DOHH2 (cell line): ENCODE measurements around the gene H2AZ1.

ENCODE experiments used
- EZH2phosphoT487 ChIP-seq: fragments of 200-600 bp; sonication (generic); IDR thresholded peaks from 2 replicates; pipeline ENCODE4 v1.6.1; 2017; ENCODE audit warnings: borderline replicate concordance, mild to moderate bottlenecking, antibody characterized with exemption, low read length, moderate library complexity, mixed read lengths
- TF ChIP-seq, protein P1 (sequence below): fragments of 200-600 bp; sonication (generic); IDR thresholded peaks from one replicate; pipeline ENCODE4 v1.5.1; 2014; ENCODE audit warnings: antibody characterized with exemption, mild to moderate bottlenecking, low read depth, low read length; ENCODE audit not compliant: poor library complexity, severe bottlenecking

DNA sequence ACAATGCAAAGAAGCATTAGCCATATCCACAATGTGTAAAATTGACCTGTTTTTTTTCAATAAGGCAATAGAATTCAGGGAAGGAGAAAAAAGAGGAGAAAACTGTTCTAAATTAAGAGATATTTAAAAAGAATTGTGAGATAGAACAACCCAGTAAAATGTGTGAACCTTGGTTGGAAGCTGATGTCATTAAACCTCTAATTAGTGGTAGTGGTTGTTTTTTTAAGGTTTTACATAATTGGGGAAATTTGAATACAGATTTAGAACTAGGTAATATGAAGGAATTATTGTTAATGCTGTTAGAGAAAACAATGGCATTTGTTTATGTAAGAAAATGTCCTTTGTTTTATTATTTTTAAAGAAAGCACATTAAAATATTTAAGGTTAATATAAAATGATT lies 15.1 kb upstream of the H2AZ1 start:
- TF ChIP-seq EZH2phosphoT487: no peak
- TF ChIP-seq, protein P1, sequence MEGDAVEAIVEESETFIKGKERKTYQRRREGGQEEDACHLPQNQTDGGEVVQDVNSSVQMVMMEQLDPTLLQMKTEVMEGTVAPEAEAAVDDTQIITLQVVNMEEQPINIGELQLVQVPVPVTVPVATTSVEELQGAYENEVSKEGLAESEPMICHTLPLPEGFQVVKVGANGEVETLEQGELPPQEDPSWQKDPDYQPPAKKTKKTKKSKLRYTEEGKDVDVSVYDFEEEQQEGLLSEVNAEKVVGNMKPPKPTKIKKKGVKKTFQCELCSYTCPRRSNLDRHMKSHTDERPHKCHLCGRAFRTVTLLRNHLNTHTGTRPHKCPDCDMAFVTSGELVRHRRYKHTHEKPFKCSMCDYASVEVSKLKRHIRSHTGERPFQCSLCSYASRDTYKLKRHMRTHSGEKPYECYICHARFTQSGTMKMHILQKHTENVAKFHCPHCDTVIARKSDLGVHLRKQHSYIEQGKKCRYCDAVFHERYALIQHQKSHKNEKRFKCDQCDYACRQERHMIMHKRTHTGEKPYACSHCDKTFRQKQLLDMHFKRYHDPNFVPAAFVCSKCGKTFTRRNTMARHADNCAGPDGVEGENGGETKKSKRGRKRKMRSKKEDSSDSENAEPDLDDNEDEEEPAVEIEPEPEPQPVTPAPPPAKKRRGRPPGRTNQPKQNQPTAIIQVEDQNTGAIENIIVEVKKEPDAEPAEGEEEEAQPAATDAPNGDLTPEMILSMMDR: no peak
